K562 (cell line): ENCODE data around the gene NRCAM. TPM values are rescaled to one million over a fixed set of nuclear protein-coding genes. Genes with fewer than 3 reads are reported as not detected.

ENCODE experiments used
- BDP1 ChIP-seq: IDR thresholded peaks from 3 replicates; pipeline ENCODE4 v1.6.1; 2011; ENCODE audit not compliant: insufficient read length, insufficient read depth
- BRD9 ChIP-seq: fragments of 450-650 bp; IDR thresholded peaks from 2 replicates; pipeline ENCODE4 v1.6.1; 2018; ENCODE audit warnings: low read depth; ENCODE audit not compliant: partially characterized antibody
- CTCF ChIP-seq, 3 experiments: IDR thresholded peaks in 2 of 3; conservative IDR thresholded peaks in 1 of 3; 2 replicates each; pipeline ENCODE4 v1.5.1; 2011 to 2012; ENCODE audit warnings: low read length in 3 of 3, mild to moderate bottlenecking in 3 of 3, control low read depth in 2 of 3, improper control_type of control experiment in 1 of 3, inconsistent platforms in 1 of 3, low read depth in 1 of 3, mixed read lengths in 1 of 3, moderate library complexity in 1 of 3; ENCODE audit not compliant: insufficient read depth in 2 of 3
- ETS2 ChIP-seq: IDR thresholded peaks from 2 replicates; pipeline ENCODE4 v1.6.1; 2016; ENCODE audit warnings: borderline replicate concordance, missing genetic modification characterization, mild to moderate bottlenecking, moderate library complexity, missing compliant biosample characterization; ENCODE audit not compliant: poor library complexity, severe bottlenecking
- FOXJ2 ChIP-seq: fragments of 200-800 bp; sonication (Bioruptor generic); IDR thresholded peaks from 2 replicates; pipeline ENCODE4 v1.6.1; 2016; ENCODE audit warnings: missing genetic modification characterization, missing compliant biosample characterization
- HSF4 ChIP-seq: fragments of 250-450 bp; sonication (Bioruptor Pico); IDR thresholded peaks from 2 replicates; pipeline ENCODE4 v2.1.2; 2022; ENCODE audit warnings: mild to moderate bottlenecking, moderate library complexity, borderline replicate concordance
- KLF10 ChIP-seq: fragments of 250-450 bp; sonication (Bioruptor Pico); IDR thresholded peaks from 2 replicates; pipeline ENCODE4 v1.6.1; 2021; ENCODE audit warnings: matching md5 sums
- LARP7 ChIP-seq: fragments of 450-650 bp; IDR thresholded peaks from 2 replicates; pipeline ENCODE4 v1.6.1; 2016
- MAFG ChIP-seq: fragments of 450-650 bp; conservative IDR thresholded peaks from 2 replicates; pipeline ENCODE4 v1.6.1; 2016; ENCODE audit warnings: missing genetic modification characterization, missing compliant biosample characterization
- MTA2 ChIP-seq: fragments of 450-650 bp; IDR thresholded peaks from 2 replicates; pipeline ENCODE4 v1.6.1; 2016; ENCODE audit warnings: low read depth
- NBN ChIP-seq: fragments of 450-650 bp; IDR thresholded peaks from 2 replicates; pipeline ENCODE4 v1.6.1; 2016; ENCODE audit warnings: low read depth, mild to moderate bottlenecking
- POLR2AphosphoS5 ChIP-seq: IDR thresholded peaks from 2 replicates; pipeline ENCODE4 v1.6.1; 2011; ENCODE audit warnings: mild to moderate bottlenecking, low read depth, low read length, moderate library complexity; ENCODE audit not compliant: control insufficient read depth, insufficient read depth
- RBM25 ChIP-seq: fragments of 200-400 bp; formaldehyde crosslinking; IDR thresholded peaks from 2 replicates; pipeline ENCODE4 v1.6.1; 2018; ENCODE audit warnings: low read length, low read depth, moderate library complexity; ENCODE audit not compliant: severe bottlenecking
- TEAD2 ChIP-seq: fragments of 450-650 bp; IDR thresholded peaks from 2 replicates; pipeline ENCODE4 v1.6.1; 2016; ENCODE audit warnings: missing genetic modification characterization, control low read depth, missing compliant biosample characterization
- ZC3H11A ChIP-seq: IDR thresholded peaks from 2 replicates; pipeline ENCODE4 v1.6.1; 2012; ENCODE audit warnings: low read depth, low read length, improper control_type of control experiment
- ZNF174 ChIP-seq: fragments of 250-450 bp; sonication (Bioruptor Pico); IDR thresholded peaks from 2 replicates; pipeline ENCODE4 v1.4.0; 2020; ENCODE audit warnings: mild to moderate bottlenecking
- ZNF407 ChIP-seq: fragments of 450-650 bp; IDR thresholded peaks from 2 replicates; pipeline ENCODE4 v1.6.1; 2016; ENCODE audit warnings: low read depth
- ZNF57 ChIP-seq: fragments of 450-650 bp; formaldehyde crosslinking; IDR thresholded peaks from 2 replicates; pipeline ENCODE4 v1.4.0; 2020; ENCODE audit warnings: mild to moderate bottlenecking, moderate library complexity
- polyA plus RNA-seq, 8 experiments: library from polyadenylated mRNA; depleted of rRNA in 4 of 8; stranded (reverse) in 5 of 8; unstranded in 3 of 8; fragments of >200 nt; fragmentation: Nextera tagmentation in 2 of 8; fragmentation: Illumina TruSeq in 1 of 8; extraction: Ambion mirVana in 2 of 8; extraction: Trizol in 1 of 8; gene quantifications; 2 replicates each; pipeline versions ENCODE4 v1.2.1 to v1.2.3, GENCODE V29; 2011 to 2014; ENCODE audit warnings: inconsistent platforms in 1 of 8, missing spikeins in 1 of 8
- total RNA-seq, 7 experiments: library from RNA; depleted of rRNA in 6 of 7; stranded (reverse); fragments of >200 nt in 6 of 7; fragmentation: Illumina TruSeq in 2 of 7; extraction: Trizol in 2 of 7; gene quantifications; 2 replicates each; pipeline versions ENCODE4 v1.2.1 to v1.2.3, GENCODE V29; 2011 to 2021; ENCODE audit warnings: low replicate concordance in 1 of 7

Gene NRCAM
- total and polyA plus RNA-seq, 9 of the 15 experiments (the other 6 are each of a cell fraction or from before 2014, with no cell fraction given): 0.03 to 0.54 (median 0.12) TPM; not detected in 1

GRCh38 chr7:108235451-108236061 lies 220.7 kb downstream of the NRCAM start (continued):
- TF ChIP-seq BDP1 (no peak), POLR2AphosphoS5 (peak; percentile 85), FOXJ2 (tag) (no peak; the same call in 1 of the 2 replicates), ZNF407 (no peak), RBM25 (no peak), ZNF57 (CRISPR knock-in tag) (no peak), LARP7 (no peak), TEAD2 (tag) (no peak), ZC3H11A (no peak), CTCF (IDR thresholded peaks at IDR 0.05 in 2 of 3, conservative IDR thresholded peaks at IDR 0.05 in 1 of 3; ENCODE audit: insufficient read depth in 2 of 3, low read depth in 1 of 3, low read length in 3 of 3) (no peak), MTA2 (peak; percentile 84), NBN (0 out of 2 replicates have a peak, but pooled peaks have one; percentile 37), KLF10 (CRISPR knock-in tag) (no peak), ETS2 (tag) (no peak), BRD9 (peak; percentile 31), MAFG (0 out of 2 replicates have a peak, but pooled peaks have one; percentile 4), ZNF174 (no peak), HSF4 (no peak; the same call in 1 of the 2 replicates)
